GM18508 (cell line): ENCODE measurements around the gene ABHD8.
"Not testable (repeated sequence)": the region's sequence is repeated elsewhere in the genome, so short reads cannot be mapped to it uniquely, and the experiment has no call there.

ENCODE experiments used
- ATAC-seq: cut with Tn5 transposase; IDR thresholded peaks from one replicate; pipeline ENCODE4 v1.9.1; 2021; ENCODE audit warnings: moderate number of reproducible peaks; ENCODE audit not compliant: insufficient read depth, unreplicated experiment

Gene ABHD8

GRCh38 chr19:17300992-17301619, 2.1 kb downstream of the ABHD8 start:
- ATAC-seq: no peak

- ATAC-seq: no peak
Measured at GRCh38 chr19:17296976-17297375, 6.2 kb downstream of the ABHD8 start.

GRCh38 chr19:17296273-17296672, 7.0 kb downstream of the ABHD8 start:
- ATAC-seq: no peak

GRCh38 chr19:17295551-17295950, 7.7 kb downstream of the ABHD8 start:
- not testable (repeated sequence) for ATAC-seq

- no peak for ATAC-seq
Measured at GRCh38 chr19:17294051-17294891, 9.0 kb downstream of the ABHD8 start.

- no peak for ATAC-seq
Measured at GRCh38 chr19:17293605-17294004, 9.6 kb downstream of the ABHD8 start.

- ATAC-seq: no peak
Measured at GRCh38 chr19:17292301-17293074, 10.7 kb downstream of the ABHD8 start.

- ATAC-seq: no peak
Measured at GRCh38 chr19:17289489-17289888, 13.7 kb downstream of the ABHD8 start.

- ATAC-seq: no peak
Measured at GRCh38 chr19:17286752-17287151, 16.5 kb downstream of the ABHD8 start.

GRCh38 chr19:17286263-17286662, 17.0 kb downstream of the ABHD8 start:
- no peak for ATAC-seq

- no peak for ATAC-seq
Measured at GRCh38 chr19:17285415-17286135, 17.6 kb downstream of the ABHD8 start.

- ATAC-seq: no peak
Measured at GRCh38 chr19:17283504-17283996, 19.7 kb downstream of the ABHD8 start.

- ATAC-seq: no peak
Measured at GRCh38 chr19:17282488-17283125, 20.6 kb downstream of the ABHD8 start.

GRCh38 chr19:17281391-17282304, 21.6 kb downstream of the ABHD8 start, which contains the start of gene ANKLE1:
Gene ANKLE1 (plus strand): TSS chr19:17281901. CDS start chr19:17281921, 20 bp downstream.
- ATAC-seq: no peak

- no peak for ATAC-seq
Measured at GRCh38 chr19:17279436-17279835, 23.8 kb downstream of the ABHD8 start.

- ATAC-seq: no peak
Measured at GRCh38 chr19:17275441-17276175, 27.6 kb downstream of the ABHD8 start.

GRCh38 chr19:17274892-17275291, 28.3 kb downstream of the ABHD8 start:
- not testable (repeated sequence) for ATAC-seq

- ATAC-seq: no peak
Measured at GRCh38 chr19:17268754-17269153, 34.5 kb downstream of the ABHD8 start.
